CD14-positive monocyte (primary cell): ENCODE results near the gene FRMPD1. TPM values are rescaled to one million over a fixed set of nuclear protein-coding genes. Genes with fewer than 3 reads are reported as not detected.
A peak's percentile ranks its signal among the peaks of the same experiment; 100 is the strongest.

Experiments used
- DNase-seq, 3 donors: peaks; one replicate each; pipeline ENCODE4 v3.0.0-alpha.2; 2011 to 2022
- H2AFZ ChIP-seq: 2 replicates; pipeline ENCODE4 v1.6.0; 2012; ENCODE audit warnings: mild to moderate bottlenecking, low read depth, low read length, inconsistent platforms; ENCODE audit not compliant: insufficient read depth, poor library complexity, severe bottlenecking
- H3K27ac ChIP-seq, 2 donors: 1 replicate in 1 of 2; 2 replicates in 1 of 2; pipeline ENCODE4 v1.5.1; 2012 to 2013; ENCODE audit warnings: low read length in 2 of 2, control low read depth in 1 of 2, inconsistent platforms in 1 of 2, low read depth in 1 of 2, mild to moderate bottlenecking in 1 of 2
- H3K27me3 ChIP-seq, 2 donors: one replicate each; pipeline versions ENCODE4 v1.6.0 to v1.6.1; 2011 to 2013; ENCODE audit warnings: low read length in 2 of 2; ENCODE audit not compliant: control insufficient read depth in 2 of 2, insufficient read depth in 2 of 2
- H3K36me3 ChIP-seq, 2 donors: replicated peaks in 1 of 2; 1 replicate in 1 of 2; 2 replicates in 1 of 2; pipeline versions ENCODE4 v1.5.1 to v1.6.1; 2012 to 2013; ENCODE audit warnings: low read length in 2 of 2, control low read depth in 1 of 2, inconsistent platforms in 1 of 2, mild to moderate bottlenecking in 1 of 2; ENCODE audit not compliant: insufficient read depth in 2 of 2, control insufficient read depth in 1 of 2
- H3K4me1 ChIP-seq, 2 donors: 1 replicate in 1 of 2; 2 replicates in 1 of 2; pipeline versions ENCODE4 v1.5.1 to v1.6.1; 2012 to 2013; ENCODE audit warnings: low read length in 2 of 2, control low read depth in 1 of 2, inconsistent platforms in 1 of 2, mild to moderate bottlenecking in 1 of 2, moderate library complexity in 1 of 2; ENCODE audit not compliant: insufficient read depth in 2 of 2, control insufficient read depth in 1 of 2
- H3K4me2 ChIP-seq: replicated peaks from 2 replicates; pipeline ENCODE3; 2012; ENCODE audit warnings: low read length, moderate library complexity, mild to moderate bottlenecking; ENCODE audit not compliant: poor library complexity, severe bottlenecking; ENCODE audit errors: extremely low read depth
- H3K4me3 ChIP-seq, 3 experiments: fragments of 200-600 bp in 1 of 3; sonication (generic) in 1 of 3; replicated peaks in 1 of 3; 1 replicate in 2 of 3; 2 replicates in 1 of 3; pipeline ENCODE4 v1.5.1; 2011 to 2013; ENCODE audit warnings: low read length in 3 of 3, mild to moderate bottlenecking in 3 of 3, control low read depth in 2 of 3, low read depth in 2 of 3, inconsistent platforms in 1 of 3, moderate library complexity in 1 of 3
- H3K79me2 ChIP-seq: 2 replicates; pipeline ENCODE4 v1.6.0; 2012; ENCODE audit warnings: mild to moderate bottlenecking, control low read depth, inconsistent platforms, low read length, moderate library complexity; ENCODE audit not compliant: insufficient read depth
- H3K9ac ChIP-seq: 2 replicates; pipeline ENCODE4 v1.6.0; 2017; ENCODE audit warnings: low read length, mild to moderate bottlenecking; ENCODE audit not compliant: insufficient read depth, poor library complexity, severe bottlenecking
- H3K9me3 ChIP-seq, 2 donors: replicated peaks in 1 of 2; 1 replicate in 1 of 2; 2 replicates in 1 of 2; pipeline versions ENCODE4 v1.5.1 to v1.6.1; 2012 to 2013; ENCODE audit warnings: low read length in 2 of 2, control low read depth in 1 of 2; ENCODE audit not compliant: control insufficient read depth in 1 of 2, insufficient read depth in 1 of 2
- H4K20me1 ChIP-seq: 2 replicates; pipeline ENCODE4 v1.6.0; 2012; ENCODE audit warnings: mild to moderate bottlenecking, low read length, control low read depth, moderate library complexity; ENCODE audit not compliant: insufficient read depth
- H3K27ac Mint-ChIP-seq, 7 donors: one replicate each; pipeline ENCODE4 v1.8.0; 2020; ENCODE audit warnings: mild to moderate bottlenecking in 7 of 7, mixed read lengths in 7 of 7, moderate library complexity in 6 of 7, inconsistent platforms in 2 of 7
- H3K27me3 Mint-ChIP-seq, 3 donors: one replicate each; pipeline ENCODE4 v1.8.0; 2021 to 2022; ENCODE audit warnings: low read depth in 3 of 3, mild to moderate bottlenecking in 3 of 3, mixed read lengths in 3 of 3, moderate library complexity in 3 of 3, inconsistent platforms in 1 of 3
- H3K36me3 Mint-ChIP-seq, 2 donors: one replicate each; pipeline ENCODE4 v1.8.0; 2020; ENCODE audit warnings: mixed read lengths in 2 of 2, inconsistent platforms in 1 of 2, mild to moderate bottlenecking in 1 of 2
- H3K4me1 Mint-ChIP-seq: one replicate; pipeline ENCODE4 v1.8.0; 2020; ENCODE audit warnings: mild to moderate bottlenecking, mixed read lengths
- H3K4me3 Mint-ChIP-seq, 2 donors: one replicate each; pipeline ENCODE4 v1.8.0; 2020; ENCODE audit warnings: mild to moderate bottlenecking in 2 of 2, mixed read lengths in 2 of 2, moderate library complexity in 1 of 2
- H3K9me3 Mint-ChIP-seq, 7 donors: one replicate each; pipeline ENCODE4 v1.8.0; 2020 to 2022; ENCODE audit warnings: mixed read lengths in 7 of 7, mild to moderate bottlenecking in 6 of 7, moderate library complexity in 6 of 7, inconsistent platforms in 2 of 7
- WGBS: methylation state at CpG from one replicate; pipeline ENCODE4 v1.1.5; 2013; ENCODE audit warnings: missing lambda C conversion rate; ENCODE audit not compliant: insufficient coverage; 5-methylcytosine and 5-hydroxymethylcytosine counted together
- intact Hi-C, 2 donors: fragments of 100-400 bp; cut with micrococcal nuclease; formaldehyde crosslinking; loops; one replicate each; pipeline versions ENCODE4 v1.15.0 to v1.15.1; 2023
- polyA plus RNA-seq, 3 donors: library from polyadenylated mRNA; depleted of rRNA in 1 of 3; unstranded in 2 of 3; stranded (reverse) in 1 of 3; fragments of 300-500 nt in 2 of 3; fragments of >200 nt in 1 of 3; fragmentation: Illumina TruSeq in 2 of 3; gene quantifications; 1 replicate in 2 of 3; 2 replicates in 1 of 3; pipeline ENCODE4 v1.2.3, GENCODE V29; 2012 to 2021
- TF ChIP-seq, protein P1 (sequence below): fragments of 200-600 bp; IDR thresholded peaks from one replicate; pipeline ENCODE4 v1.8.0; 2022; ENCODE audit warnings: antibody characterized with exemption, mild to moderate bottlenecking

Gene FRMPD1
- polyA plus RNA-seq, 3 donors = 0.03 TPM; not detected in 2

DNA sequence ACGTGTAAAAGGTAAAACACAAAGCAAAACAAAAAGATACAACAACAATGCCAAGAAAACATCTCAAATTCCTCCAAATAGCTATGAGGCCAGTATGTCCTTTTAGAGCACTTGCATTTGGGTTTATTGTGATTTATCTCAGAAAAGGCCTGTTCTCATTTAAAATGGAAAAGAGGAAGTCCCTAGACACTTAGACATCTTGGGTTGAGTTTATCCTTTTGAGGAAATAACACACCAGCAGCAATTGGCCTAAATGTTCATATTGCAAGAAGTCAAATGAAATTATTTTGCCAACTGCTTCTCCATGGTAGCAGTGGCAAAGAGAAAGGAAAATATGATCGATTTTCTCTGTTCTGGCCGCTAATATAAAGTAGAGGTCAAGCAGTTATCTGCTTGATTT lies 59.3 kb downstream of the FRMPD1 start:
- no peaks in the 10 kb centered on the region for H3K9me3 Mint-ChIP-seq
- Histone ChIP-seq H3K79me2 (no peaks in the 10 kb centered on the region), H3K9me3 (no peaks in the 10 kb centered on the region), H3K27ac (no peak overlapping the region), H3K36me3 (no peaks in the 10 kb centered on the region), H3K4me2 (no peak overlapping the region), H3K4me1 (no peaks in the 10 kb centered on the region), H4K20me1 (no peaks in the 10 kb centered on the region), H2AFZ (no peak overlapping the region), H3K4me3 (no peak overlapping the region), H3K9ac (no peak overlapping the region), H3K27me3 (no peaks in the 10 kb centered on the region)
- no peaks in the 10 kb centered on the region for H3K4me1 Mint-ChIP-seq
- peaks cover 0 to 9% (median 1%) of the 10 kb centered on the region in 3 donors for H3K27me3 Mint-ChIP-seq
- H3K27ac Mint-ChIP-seq = no peak overlapping the region
- H3K4me3 Mint-ChIP-seq = no peak overlapping the region
- no peaks in the 10 kb centered on the region for H3K36me3 Mint-ChIP-seq
- intact Hi-C loops = no loop called here
- WGBS = 67% methylated on average over 1 of the region's 3 CpGs
- peak in 1 of 3 donors; percentile 7 for DNase-seq
- TF ChIP-seq, protein P1, sequence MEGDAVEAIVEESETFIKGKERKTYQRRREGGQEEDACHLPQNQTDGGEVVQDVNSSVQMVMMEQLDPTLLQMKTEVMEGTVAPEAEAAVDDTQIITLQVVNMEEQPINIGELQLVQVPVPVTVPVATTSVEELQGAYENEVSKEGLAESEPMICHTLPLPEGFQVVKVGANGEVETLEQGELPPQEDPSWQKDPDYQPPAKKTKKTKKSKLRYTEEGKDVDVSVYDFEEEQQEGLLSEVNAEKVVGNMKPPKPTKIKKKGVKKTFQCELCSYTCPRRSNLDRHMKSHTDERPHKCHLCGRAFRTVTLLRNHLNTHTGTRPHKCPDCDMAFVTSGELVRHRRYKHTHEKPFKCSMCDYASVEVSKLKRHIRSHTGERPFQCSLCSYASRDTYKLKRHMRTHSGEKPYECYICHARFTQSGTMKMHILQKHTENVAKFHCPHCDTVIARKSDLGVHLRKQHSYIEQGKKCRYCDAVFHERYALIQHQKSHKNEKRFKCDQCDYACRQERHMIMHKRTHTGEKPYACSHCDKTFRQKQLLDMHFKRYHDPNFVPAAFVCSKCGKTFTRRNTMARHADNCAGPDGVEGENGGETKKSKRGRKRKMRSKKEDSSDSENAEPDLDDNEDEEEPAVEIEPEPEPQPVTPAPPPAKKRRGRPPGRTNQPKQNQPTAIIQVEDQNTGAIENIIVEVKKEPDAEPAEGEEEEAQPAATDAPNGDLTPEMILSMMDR = no peak

DNA sequence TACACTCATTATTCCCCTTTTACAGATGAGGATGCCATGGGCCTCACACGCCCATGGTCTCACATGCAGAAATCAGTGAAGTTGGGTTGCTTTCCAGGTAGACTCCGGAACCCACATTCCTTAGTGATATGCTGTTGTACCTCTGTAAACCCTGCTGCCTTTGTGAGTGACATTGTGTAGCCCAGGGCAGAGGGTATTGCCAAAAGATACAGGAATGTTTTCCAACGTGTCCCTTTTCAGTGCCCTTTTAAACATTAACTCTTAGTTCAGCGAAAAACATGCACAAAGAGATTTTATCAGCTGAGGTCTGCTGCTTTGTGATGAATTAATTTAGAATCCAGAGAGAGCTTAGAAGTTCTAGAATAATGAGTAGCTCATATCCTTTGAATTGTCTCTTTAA lies 64.5 kb downstream of the FRMPD1 start:
- no peak overlapping the region for H3K4me2 ChIP-seq
- peaks cover 0 to 2% (median 0%) of the 10 kb centered on the region in 7 donors for H3K9me3 Mint-ChIP-seq
- no peak for DNase-seq
- no peak overlapping the region for H3K27ac Mint-ChIP-seq
- no peaks in the 10 kb centered on the region for H3K27me3 ChIP-seq
- H3K36me3 Mint-ChIP-seq = no peaks in the 10 kb centered on the region
- no peaks in the 10 kb centered on the region for H3K79me2 ChIP-seq
- H3K4me3 Mint-ChIP-seq = no peak overlapping the region
- no peaks in the 10 kb centered on the region for H4K20me1 ChIP-seq
- H2AFZ ChIP-seq = no peak overlapping the region
- H3K4me1 Mint-ChIP-seq = no peaks in the 10 kb centered on the region
- intact Hi-C loops = no loop called here
- no peak overlapping the region for H3K4me3 ChIP-seq
- H3K4me1 ChIP-seq = no peaks in the 10 kb centered on the region
- no peak overlapping the region for H3K9ac ChIP-seq
- H3K27ac ChIP-seq = no peak overlapping the region
- no CpG with 5 or more reads among the region's 4 CpGs for WGBS
- peaks cover 0 to 5% (median 0%) of the 10 kb centered on the region in 3 donors for H3K27me3 Mint-ChIP-seq
- H3K36me3 ChIP-seq = no peaks in the 10 kb centered on the region
- no peaks in the 10 kb centered on the region for H3K9me3 ChIP-seq
- TF ChIP-seq, protein P1 = no peak
